GM23248 (cell line): ENCODE data around the gene DSTN. TPM values are rescaled to one million over a fixed set of nuclear protein-coding genes. Genes with fewer than 3 reads are reported as not detected.

Source experiments
- DNase-seq: peaks from one replicate; pipeline ENCODE4 v3.0.0-alpha.2; 2015
- H2AFZ ChIP-seq: fragments of 200-600 bp; sonication (generic); 2 replicates; pipeline ENCODE4 v1.6.1; 2016; ENCODE audit warnings: antibody characterized with exemption
- H3F3A ChIP-seq: fragments of 200-600 bp; sonication (generic); 2 replicates; pipeline ENCODE4 v1.6.1; 2016; ENCODE audit warnings: mild to moderate bottlenecking, antibody characterized with exemption, mixed run types; ENCODE audit not compliant: insufficient read depth
- H3K27ac ChIP-seq: fragments of 200-600 bp; sonication (generic); 2 replicates; pipeline ENCODE4 v1.5.1; 2016; ENCODE audit warnings: mild to moderate bottlenecking
- H3K27me3 ChIP-seq: fragments of 200-600 bp; sonication (generic); replicated peaks from 2 replicates; pipeline ENCODE4 v1.6.1; 2016; ENCODE audit warnings: mild to moderate bottlenecking; ENCODE audit not compliant: insufficient read depth
- H3K36me3 ChIP-seq: fragments of 200-600 bp; sonication (generic); 2 replicates; pipeline ENCODE4 v1.6.1; 2016; ENCODE audit warnings: low read depth, mild to moderate bottlenecking
- H3K4me1 ChIP-seq: fragments of 200-600 bp; sonication (generic); 2 replicates; pipeline ENCODE4 v1.6.1; 2016; ENCODE audit warnings: mild to moderate bottlenecking; ENCODE audit not compliant: insufficient read depth
- H3K4me2 ChIP-seq: fragments of 200-600 bp; sonication (generic); one replicate; pipeline ENCODE4 v1.6.1; 2016; ENCODE audit warnings: mild to moderate bottlenecking; ENCODE audit not compliant: unreplicated experiment
- H3K4me3 ChIP-seq: fragments of 200-600 bp; sonication (generic); 2 replicates; pipeline ENCODE4 v1.5.1; 2016; ENCODE audit warnings: mild to moderate bottlenecking
- H3K79me2 ChIP-seq: fragments of 200-600 bp; sonication (generic); 2 replicates; pipeline ENCODE4 v1.6.1; 2016; ENCODE audit warnings: mild to moderate bottlenecking; ENCODE audit not compliant: insufficient read depth
- H3K9ac ChIP-seq: fragments of 200-600 bp; sonication (generic); 2 replicates; pipeline ENCODE4 v1.6.1; 2016; ENCODE audit warnings: mild to moderate bottlenecking
- H3K9me2 ChIP-seq: fragments of 200-600 bp; sonication (generic); 2 replicates; pipeline ENCODE4 v1.6.1; 2016; ENCODE audit warnings: mixed run types, mild to moderate bottlenecking, moderate library complexity; ENCODE audit not compliant: insufficient read depth
- H3K9me3 ChIP-seq: fragments of 200-600 bp; sonication (generic); one replicate; pipeline ENCODE4 v1.6.1; 2017; ENCODE audit warnings: low read depth
- H4K20me1 ChIP-seq: fragments of 200-600 bp; sonication (generic); 2 replicates; pipeline ENCODE4 v1.6.0; 2016; ENCODE audit not compliant: insufficient read depth
- EZH2 ChIP-seq: fragments of 200-600 bp; sonication (generic); IDR thresholded peaks from 2 replicates; pipeline ENCODE4 v1.6.1; 2018; ENCODE audit warnings: antibody characterized with exemption, mild to moderate bottlenecking; ENCODE audit not compliant: insufficient read depth, poor library complexity, severe bottlenecking
- EZH2phosphoT487 ChIP-seq: fragments of 200-600 bp; sonication (generic); IDR thresholded peaks from 2 replicates; pipeline ENCODE4 v1.6.1; 2018; ENCODE audit warnings: antibody characterized with exemption, moderate library complexity, mild to moderate bottlenecking, low read depth; ENCODE audit not compliant: insufficient read depth
- WGBS, 2 experiments: methylation state at CpG; one replicate each; pipeline ENCODE4 v1.1.6; 2015 to 2017; ENCODE audit warnings: low lambda C conversion rate in 2 of 2, low coverage in 1 of 2; ENCODE audit errors: missing lambda C conversion rate in 2 of 2; 5-methylcytosine and 5-hydroxymethylcytosine counted together
- in situ Hi-C: fragments of 300-500 bp; cut with MboI; formaldehyde crosslinking; loops from 2 replicates; pipeline ENCODE4 v1.15.0; 2020
- polyA plus RNA-seq: library from polyadenylated mRNA; unstranded; fragments of >200 nt; fragmentation: Nextera tagmentation; extraction: Ambion mirVana; gene quantifications from 2 replicates; pipeline ENCODE4 v1.2.1, GENCODE V29; 2016
- total RNA-seq: library from RNA; depleted of rRNA; stranded (reverse); fragments of >200 nt; shearing (Covaris generic); gene quantifications from 2 replicates; pipeline ENCODE4 v1.2.3, GENCODE V29; 2014

The DSTN gene
- total and polyA plus RNA-seq, 2 experiments from 2014 or later = 338 to 610 TPM

GRCh38 chr20:17606001-17606400 lies 36.1 kb downstream of the DSTN start:
- WGBS, 2 experiments = 65 to 78% methylated on average over 2 of the region's 2 CpGs
- DNase-seq = no peak
- H3K4me1 ChIP-seq = no peaks in the 10 kb centered on the region
- peaks cover 50% of the 10 kb centered on the region for H3F3A ChIP-seq
- in situ Hi-C loops = loop anchor here (10.0 kb wide), 1 partner anchor 71 kb away; the partner anchor contains the start of gene BFSP1
- H3K27ac ChIP-seq = no peak overlapping the region
- peaks cover 59% of the 10 kb centered on the region for H3K79me2 ChIP-seq
- H3K4me2 ChIP-seq = no peak overlapping the region
- H3K9ac ChIP-seq = no peak overlapping the region
- H3K36me3 ChIP-seq = peaks cover 46% of the 10 kb centered on the region
- TF ChIP-seq EZH2 (no peak), EZH2phosphoT487 (no peak)
- H3K27me3 ChIP-seq = no peaks in the 10 kb centered on the region
- no peaks in the 10 kb centered on the region for H4K20me1 ChIP-seq
- H3K4me3 ChIP-seq = no peak overlapping the region
- H3K9me3 ChIP-seq = no peaks in the 10 kb centered on the region
- H3K9me2 ChIP-seq = no peaks in the 10 kb centered on the region
- H2AFZ ChIP-seq = no peak overlapping the region

DNA sequence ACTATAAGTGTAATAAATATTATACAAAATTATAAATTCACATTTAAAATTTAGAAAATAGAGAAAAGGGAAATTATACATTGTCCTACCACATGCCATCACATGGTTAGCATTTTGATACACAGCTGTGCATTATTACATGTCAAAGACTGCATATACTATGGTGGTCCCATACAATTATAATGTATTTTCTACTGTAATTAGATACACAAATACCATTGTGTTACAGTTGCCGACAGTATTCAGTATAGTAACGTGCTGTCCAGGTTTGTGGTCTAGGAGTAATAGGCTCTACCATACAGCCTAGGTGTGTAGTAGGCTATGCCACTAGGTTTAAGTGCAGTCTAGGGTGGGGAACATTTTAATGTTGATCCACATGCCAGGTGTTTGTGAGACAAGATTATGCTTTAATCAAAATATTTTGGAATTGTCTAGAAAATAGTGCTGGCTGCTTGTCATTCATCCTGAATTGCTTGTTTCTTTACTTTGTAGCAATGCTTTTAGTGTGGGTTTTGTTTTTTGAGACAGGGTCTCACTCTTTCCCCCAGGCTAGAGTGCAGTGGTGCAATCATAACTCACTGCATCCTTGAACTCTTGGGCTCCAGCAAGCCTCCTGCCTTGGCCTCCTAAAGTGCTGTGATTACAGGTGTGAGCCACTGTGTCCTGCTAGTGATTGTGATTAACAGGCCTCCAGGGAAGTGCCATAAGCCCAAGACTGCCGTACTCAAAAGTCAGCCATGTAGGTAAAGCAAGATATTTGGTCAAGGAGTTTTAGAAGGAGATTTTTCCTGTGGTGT lies 39.0 kb downstream of the DSTN start:
- Histone ChIP-seq H3K4me2 (no peak overlapping the region), H3K4me1 (peaks cover 9% of the 10 kb centered on the region; the same call in 1 of the 2 replicates), H3K9ac (no peak overlapping the region), H3K9me2 (no peaks in the 10 kb centered on the region), H3K27ac (peak overlapping the region; percentile 42; the same call in 1 of the 2 replicates), H3K4me3 (no peak overlapping the region), H3K36me3 (peaks cover 22% of the 10 kb centered on the region; the same call in 1 of the 2 replicates), H4K20me1 (no peaks in the 10 kb centered on the region), H2AFZ (no peak overlapping the region), H3K79me2 (peaks cover 30% of the 10 kb centered on the region), H3F3A (peaks cover 66% of the 10 kb centered on the region), H3K27me3 (no peaks in the 10 kb centered on the region), H3K9me3 (no peaks in the 10 kb centered on the region)
- DNase-seq = no peak
- TF ChIP-seq EZH2 = no peak
- TF ChIP-seq EZH2phosphoT487 = no peak
- 70 to 72% methylated on average over 3 of the region's 3 CpGs for WGBS, 2 experiments
- in situ Hi-C loops = loop anchor here (10.0 kb wide), 1 partner anchor 74 kb away; the partner anchor contains the start of gene BFSP1

GRCh38 chr20:17609811-17610377 lies 40.0 kb downstream of the DSTN start:
- no peak overlapping the region for H3K4me2 ChIP-seq
- no peaks in the 10 kb centered on the region for H4K20me1 ChIP-seq
- peaks cover 70% of the 10 kb centered on the region for H3F3A ChIP-seq
- H3K36me3 ChIP-seq = peaks cover 21% of the 10 kb centered on the region; the same call in 1 of the 2 replicates
- H3K27ac ChIP-seq = peak overlapping the region; percentile 42
- WGBS, 2 experiments = 72 to 74% methylated on average over 8 of the region's 8 CpGs
- peaks cover 9% of the 10 kb centered on the region; the same call in 1 of the 2 replicates for H3K4me1 ChIP-seq
- no peak overlapping the region for H3K9ac ChIP-seq
- H3K79me2 ChIP-seq = peaks cover 21% of the 10 kb centered on the region
- no peaks in the 10 kb centered on the region for H3K9me2 ChIP-seq
- in situ Hi-C loops = loop anchor here (10.0 kb wide), 1 partner anchor 75 kb away; the partner anchor contains the start of gene BFSP1
- no peak overlapping the region for H3K4me3 ChIP-seq
- TF ChIP-seq EZH2phosphoT487 (no peak), EZH2 (no peak)
- DNase-seq = no peak
- H2AFZ ChIP-seq = no peak overlapping the region
- no peaks in the 10 kb centered on the region for H3K9me3 ChIP-seq
- H3K27me3 ChIP-seq = no peaks in the 10 kb centered on the region

DNA sequence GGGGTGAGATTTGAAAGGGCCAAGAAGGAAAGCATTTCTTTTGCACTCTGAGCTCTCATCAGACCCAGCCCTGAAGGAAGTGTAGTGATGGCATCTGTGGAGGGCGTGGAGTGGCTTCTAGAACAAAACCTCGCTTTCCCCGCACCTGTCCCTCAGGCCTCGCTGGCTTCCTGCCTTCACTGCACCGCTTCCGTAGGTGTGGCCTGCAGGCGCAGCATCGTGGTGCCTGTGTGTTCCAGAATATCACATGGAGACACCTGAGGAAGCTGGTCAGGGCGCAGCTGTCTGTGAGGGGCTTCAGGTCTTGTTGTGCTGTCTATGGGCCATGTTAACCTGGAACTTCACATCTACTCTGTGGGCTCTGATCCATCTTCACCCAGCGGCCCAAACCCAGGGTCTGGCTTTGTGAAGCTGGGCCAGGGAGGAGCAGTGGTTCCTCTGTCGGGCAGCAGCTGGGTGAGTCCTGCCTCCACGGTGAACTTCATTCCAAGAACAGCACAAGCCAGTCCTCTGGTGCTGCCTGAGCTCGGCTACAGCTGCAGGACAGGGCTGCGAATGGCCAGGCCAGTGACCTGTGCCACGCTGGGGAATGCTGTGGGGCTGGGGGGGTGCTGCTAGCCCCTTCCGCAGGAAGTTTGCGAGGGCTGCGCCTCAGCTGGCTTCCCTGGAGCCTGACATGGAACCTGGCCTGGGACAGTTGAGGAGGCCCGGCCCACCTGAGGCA lies 40.9 kb downstream of the DSTN start:
- Histone ChIP-seq H3K9ac (no peak overlapping the region), H3K4me2 (no peak overlapping the region), H3K4me3 (no peak overlapping the region), H3K36me3 (peaks cover 19% of the 10 kb centered on the region; the same call in 1 of the 2 replicates), H2AFZ (no peak overlapping the region), H3K4me1 (peaks cover 9% of the 10 kb centered on the region; the same call in 1 of the 2 replicates), H4K20me1 (no peaks in the 10 kb centered on the region), H3F3A (peaks cover 71% of the 10 kb centered on the region), H3K9me3 (no peaks in the 10 kb centered on the region), H3K27ac (peak overlapping the region; percentile 42), H3K9me2 (no peaks in the 10 kb centered on the region), H3K27me3 (no peaks in the 10 kb centered on the region), H3K79me2 (peaks cover 13% of the 10 kb centered on the region; the same call in 1 of the 2 replicates)
- WGBS, 2 experiments = 61 to 64% methylated on average over 19 of the region's 19 CpGs
- no peak for DNase-seq
- in situ Hi-C loops = no loop called here
- TF ChIP-seq EZH2phosphoT487 = no peak
